H9 (cell line): Measurements from ENCODE around the gene HIPK3. TPM values are rescaled to one million over a fixed set of nuclear protein-coding genes. Genes with fewer than 3 reads are reported as not detected.

Source experiments
- DNase-seq: peaks from one replicate; pipeline ENCODE4 v3.0.0-alpha.2; 2017
- H2AFZ ChIP-seq: one replicate; pipeline ENCODE4 v1.6.1; 2013; ENCODE audit warnings: mild to moderate bottlenecking, low read length, control low read depth, moderate library complexity
- H2AK5ac ChIP-seq: 2 replicates; pipeline ENCODE4 v1.6.1; 2013; ENCODE audit warnings: low read length, control low read depth, mixed read lengths; ENCODE audit not compliant: insufficient read length
- H2BK120ac ChIP-seq: one replicate; pipeline ENCODE4 v1.6.1; 2013; ENCODE audit warnings: low read depth, mild to moderate bottlenecking, low read length, control low read depth, inconsistent platforms; ENCODE audit not compliant: poor library complexity, severe bottlenecking
- H2BK12ac ChIP-seq: 2 replicates; pipeline ENCODE4 v1.6.1; 2013; ENCODE audit warnings: low read length, control low read depth, mixed read lengths, low read depth; ENCODE audit not compliant: insufficient read length
- H2BK15ac ChIP-seq: 2 replicates; pipeline ENCODE4 v1.6.1; 2013; ENCODE audit warnings: low read depth, low read length, control low read depth
- H2BK20ac ChIP-seq: one replicate; pipeline ENCODE4 v1.6.1; 2013; ENCODE audit warnings: low read depth, mild to moderate bottlenecking, low read length, control low read depth, inconsistent platforms; ENCODE audit not compliant: poor library complexity, severe bottlenecking
- H2BK5ac ChIP-seq: 2 replicates; pipeline ENCODE4 v1.6.1; 2013; ENCODE audit warnings: low read length, control low read depth, mixed read lengths; ENCODE audit not compliant: insufficient read length
- H3K14ac ChIP-seq: 2 replicates; pipeline ENCODE4 v1.6.1; 2013; ENCODE audit warnings: low read length, control low read depth; ENCODE audit not compliant: insufficient read depth
- H3K18ac ChIP-seq: 2 replicates; pipeline ENCODE4 v1.6.1; 2013; ENCODE audit warnings: low read depth, mild to moderate bottlenecking, mixed read lengths, low read length, control low read depth; ENCODE audit not compliant: insufficient read length
- H3K23ac ChIP-seq: 2 replicates; pipeline ENCODE4 v1.6.1; 2013; ENCODE audit warnings: low read length, control low read depth, mixed read lengths, low read depth; ENCODE audit not compliant: insufficient read length
- H3K23me2 ChIP-seq: 2 replicates; pipeline ENCODE4 v1.6.1; 2013; ENCODE audit warnings: low read depth, mild to moderate bottlenecking, mixed read lengths, low read length, control low read depth; ENCODE audit not compliant: insufficient read length, poor library complexity, severe bottlenecking
- H3K27ac ChIP-seq: 2 replicates; pipeline ENCODE4 v1.5.1; 2013; ENCODE audit warnings: low read length, control low read depth, mixed read lengths, low read depth; ENCODE audit not compliant: insufficient read length
- H3K27me3 ChIP-seq: 2 replicates; pipeline ENCODE4 v1.6.1; 2013; ENCODE audit warnings: low read length, control low read depth, inconsistent platforms; ENCODE audit not compliant: insufficient read depth
- H3K4ac ChIP-seq: 2 replicates; pipeline ENCODE4 v1.6.1; 2013; ENCODE audit warnings: low read depth, mild to moderate bottlenecking, control low read depth, inconsistent platforms, low read length, moderate library complexity
- H3K4me1 ChIP-seq: 2 replicates; pipeline ENCODE4 v1.6.1; 2013; ENCODE audit warnings: low read length, control low read depth, inconsistent platforms; ENCODE audit not compliant: insufficient read depth
- H3K4me2 ChIP-seq: 2 replicates; pipeline ENCODE4 v1.6.1; 2013; ENCODE audit warnings: low read length, control low read depth, mixed read lengths; ENCODE audit not compliant: insufficient read length, insufficient read depth
- H3K56ac ChIP-seq: 2 replicates; pipeline ENCODE4 v1.6.1; 2013; ENCODE audit warnings: low read depth, mild to moderate bottlenecking, mixed read lengths, low read length, control low read depth; ENCODE audit not compliant: insufficient read length
- H3K79me1 ChIP-seq: 2 replicates; pipeline ENCODE4 v1.6.1; 2013; ENCODE audit warnings: low read depth, mild to moderate bottlenecking, moderate library complexity, low read length, control low read depth, inconsistent platforms; ENCODE audit not compliant: insufficient read depth, poor library complexity, severe bottlenecking
- H3K79me2 ChIP-seq: 2 replicates; pipeline ENCODE4 v1.6.1; 2013; ENCODE audit warnings: low read length, control low read depth, inconsistent platforms; ENCODE audit not compliant: insufficient read depth
- H3K9ac ChIP-seq: 2 replicates; pipeline ENCODE4 v1.6.1; 2013; ENCODE audit warnings: low read length, control low read depth, mixed read lengths; ENCODE audit not compliant: insufficient read length; ENCODE audit errors: extremely low read depth
- H3K9me3 ChIP-seq: one replicate; pipeline ENCODE4 v1.6.1; 2013; ENCODE audit warnings: low read depth, low read length, inconsistent platforms; ENCODE audit not compliant: control insufficient read depth
- H3T11ph ChIP-seq: one replicate; pipeline ENCODE4 v1.6.1; 2013; ENCODE audit warnings: mild to moderate bottlenecking, low read length, control low read depth, inconsistent platforms
- H4K20me1 ChIP-seq: one replicate; pipeline ENCODE4 v1.6.1; 2013; ENCODE audit not compliant: control insufficient read depth, insufficient read length, insufficient read depth
- H4K5ac ChIP-seq: 2 replicates; pipeline ENCODE4 v1.6.1; 2013; ENCODE audit warnings: low read depth, mild to moderate bottlenecking, mixed read lengths, low read length, control low read depth; ENCODE audit not compliant: insufficient read length
- H4K8ac ChIP-seq: replicated peaks from 2 replicates; pipeline ENCODE4 v1.6.1; 2013; ENCODE audit warnings: low read length, control low read depth, mixed read lengths, low read depth; ENCODE audit not compliant: insufficient read length
- H4K91ac ChIP-seq: 2 replicates; pipeline ENCODE4 v1.6.1; 2013; ENCODE audit warnings: low read depth, mild to moderate bottlenecking, moderate library complexity, mixed read lengths, low read length, control low read depth; ENCODE audit not compliant: insufficient read length
- H3K27ac Mint-ChIP-seq, 3 experiments: 2 replicates in 2 of 3; 3 replicates in 1 of 3; pipeline ENCODE4 v1.8.0; 2020 to 2021; ENCODE audit warnings: mixed read lengths in 3 of 3, mild to moderate bottlenecking in 1 of 3, moderate library complexity in 1 of 3
- H3K27me3 Mint-ChIP-seq: 2 replicates; pipeline ENCODE4 v1.8.0; 2021; ENCODE audit warnings: low read depth, mild to moderate bottlenecking, moderate library complexity, mixed read lengths
- H3K36me3 Mint-ChIP-seq, 3 experiments: 2 replicates in 2 of 3; 3 replicates in 1 of 3; pipeline ENCODE4 v1.8.0; 2020 to 2021; ENCODE audit warnings: low read depth in 3 of 3, mixed read lengths in 3 of 3; ENCODE audit not compliant: insufficient read depth in 1 of 3
- H3K4me1 Mint-ChIP-seq, 2 experiments: 2 replicates each; pipeline ENCODE4 v1.8.0; 2020; ENCODE audit warnings: mixed read lengths in 2 of 2
- H3K4me3 Mint-ChIP-seq, 2 experiments: 2 replicates in 1 of 2; 3 replicates in 1 of 2; pipeline ENCODE4 v1.8.0; 2020 to 2021; ENCODE audit warnings: mild to moderate bottlenecking in 2 of 2, mixed read lengths in 2 of 2, moderate library complexity in 1 of 2
- H3K9me3 Mint-ChIP-seq, 2 experiments: 2 replicates in 1 of 2; 3 replicates in 1 of 2; pipeline ENCODE4 v1.8.0; 2020; ENCODE audit warnings: mild to moderate bottlenecking in 2 of 2, mixed read lengths in 2 of 2, moderate library complexity in 1 of 2
- CTCF ChIP-seq: fragments of 200-600 bp; sonication (generic); conservative IDR thresholded peaks from 3 replicates; pipeline ENCODE4 v1.8.0; 2021; ENCODE audit warnings: antibody characterized with exemption, mild to moderate bottlenecking
- WGBS: extraction: QIAGEN DNeasy Blood & Tissue Kit; methylation state at CpG from one replicate; pipeline ENCODE4 v1.1.7; 2013; ENCODE audit warnings: missing lambda C conversion rate, low lambda C conversion rate, mixed read lengths; ENCODE audit not compliant: insufficient read length; ENCODE audit errors: extremely low coverage; 5-methylcytosine and 5-hydroxymethylcytosine counted together
- total RNA-seq: library from RNA; stranded (reverse); gene quantifications from 2 replicates; pipeline ENCODE4 v1.2.1, GENCODE V29; 2021

Gene HIPK3
- total RNA-seq, 1 experiment from 2014 or later: 23.4 TPM

GRCh38 chr11:33248416-33248971 is 8.7 kb upstream of the HIPK3 start:
- Histone ChIP-seq H3K14ac (no peak overlapping the region), H3K4ac (no peak overlapping the region), H3K4me2 (no peak overlapping the region), H2AK5ac (no peak overlapping the region), H3K27ac (no peak overlapping the region), H2BK20ac (no peak overlapping the region), H2AFZ (no peak overlapping the region), H2BK12ac (no peak overlapping the region), H3T11ph (no peak overlapping the region), H4K20me1 (no peaks in the 10 kb centered on the region), H4K8ac (no peak overlapping the region), H3K27me3 (no peaks in the 10 kb centered on the region), H4K91ac (no peak overlapping the region), H3K79me1 (no peaks in the 10 kb centered on the region), H2BK120ac (no peak overlapping the region), H3K9me3 (no peaks in the 10 kb centered on the region), H3K4me1 (no peaks in the 10 kb centered on the region), H3K9ac (no peak overlapping the region), H2BK15ac (no peak overlapping the region), H3K18ac (no peak overlapping the region), H3K79me2 (no peaks in the 10 kb centered on the region), H3K23ac (no peak overlapping the region), H3K56ac (no peak overlapping the region), H3K23me2 (no peaks in the 10 kb centered on the region), H2BK5ac (no peak overlapping the region), H4K5ac (no peak overlapping the region)
- H3K36me3 Mint-ChIP-seq: no peaks in the 10 kb centered on the region
- TF ChIP-seq CTCF: no peak
- no CpG with 5 or more reads among the region's 6 CpGs for WGBS
- DNase-seq: no peak
- H3K4me1 Mint-ChIP-seq: peaks cover 0 to 5% of the 10 kb centered on the region in 2 experiments; a peak in 3 of 4 replicates
- H3K4me3 Mint-ChIP-seq: no peak overlapping the region
- no peaks in the 10 kb centered on the region; a peak in 1 of 5 replicates for H3K9me3 Mint-ChIP-seq
- no peak overlapping the region for H3K27ac Mint-ChIP-seq
- H3K27me3 Mint-ChIP-seq: peaks cover 3% of the 10 kb centered on the region; the same call in 1 of the 2 replicates
